NT2/D1 (cell line): Measurements from ENCODE around the gene CLTC.

Source experiments
- SUZ12 ChIP-seq: IDR thresholded peaks from 2 replicates; pipeline ENCODE4 v1.6.1; 2011; ENCODE audit not compliant: insufficient read length, insufficient read depth; ENCODE audit errors: extremely low read depth
- YY1 ChIP-seq: IDR thresholded peaks from 2 replicates; pipeline ENCODE4 v1.6.1; 2011; ENCODE audit not compliant: insufficient read length, insufficient read depth
- ZNF274 ChIP-seq: IDR thresholded peaks from 2 replicates; pipeline ENCODE4 v1.6.1; 2011; ENCODE audit warnings: mild to moderate bottlenecking, low read depth, low read length

DNA sequence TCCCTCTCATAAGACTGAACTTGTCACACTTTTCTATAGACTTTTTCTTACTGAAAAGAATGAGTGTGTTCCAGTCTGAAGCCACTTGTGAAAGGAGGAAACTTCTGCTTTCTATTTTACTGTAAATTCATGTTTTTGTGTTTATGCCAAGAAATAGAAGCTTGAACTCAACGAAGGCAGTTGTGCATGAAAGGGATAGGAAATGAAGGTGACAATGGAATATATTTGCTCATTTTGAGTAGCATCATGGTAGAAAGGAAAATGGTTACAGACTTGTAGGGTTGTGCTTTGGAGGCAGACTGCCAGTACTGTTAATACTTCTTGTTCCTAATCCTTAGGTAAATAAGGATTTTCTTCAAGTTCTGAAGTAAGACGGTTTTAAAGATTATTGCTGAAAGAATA, 8.1 kb downstream of the CLTC start:
- TF ChIP-seq ZNF274, result no peak
- TF ChIP-seq SUZ12, result no peak
- no peak for TF ChIP-seq YY1
